ENCODE results near the gene PLCL2.

DNA sequence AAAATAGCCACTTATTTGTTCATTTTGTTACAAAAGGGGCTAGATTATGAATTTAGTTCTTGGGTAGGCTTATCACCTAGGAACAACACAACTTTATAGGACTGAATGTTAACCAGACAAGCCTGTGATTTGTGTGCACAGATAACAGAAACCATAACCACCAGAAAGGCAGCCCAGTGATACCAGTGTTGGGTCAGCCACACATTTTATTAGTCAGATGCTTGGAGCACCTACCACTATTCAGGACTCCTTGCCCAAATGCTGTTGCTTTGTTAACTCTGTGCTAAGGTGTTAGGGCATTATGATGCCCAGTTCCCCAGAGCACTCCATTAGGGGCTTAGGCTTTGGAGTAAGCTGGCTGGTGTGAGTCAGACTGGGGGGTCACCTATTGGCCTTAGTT, 22.5 kb downstream of the PLCL2 start:
- TF ChIP-seq EZH2 (IDR thresholded peaks at IDR 0.05) (no peak), POLR2AphosphoS5 (IDR thresholded peaks at IDR 0.05; ENCODE audit: borderline replicate concordance, low read depth, low read length) (no peak)

Measured in SK-N-MC (cell line).